Natural killer cell treated with Interleukin-12 subunit alpha and Interleukin-12 subunit beta and Interleukin-15 and Interleukin-18, amount 100 ng/mL, for 72 hours (primary cell): ENCODE measurements around the gene SCYL2. TPM values are rescaled to one million over a fixed set of nuclear protein-coding genes. Genes with fewer than 3 reads are reported as not detected.
"Not testable (repeated sequence)": the region's sequence is repeated elsewhere in the genome, so short reads cannot be mapped to it uniquely, and the experiment has no call there.

Source experiments
- ATAC-seq, 2 donors: fragments of 150-1000 bp; cut with Tn5 transposase in 1 of 2; sonication (Bioruptor Pico), chemical (Tn5 transposase) in 1 of 2; 2 replicates each; pipeline ENCODE4 v1.10.0; 2021
- DNase-seq: peaks from one replicate; pipeline ENCODE4 v3.0.0; 2022; ENCODE audit warnings: low spot score
- H3K27ac Mint-ChIP-seq, 2 donors: 1 replicate in 1 of 2; 2 replicates in 1 of 2; pipeline ENCODE4 v1.8.0; 2022; ENCODE audit warnings: mixed read lengths in 2 of 2, mild to moderate bottlenecking in 1 of 2, moderate library complexity in 1 of 2
- H3K27me3 Mint-ChIP-seq, 2 donors: 1 replicate in 1 of 2; 2 replicates in 1 of 2; pipeline ENCODE4 v1.8.0; 2022; ENCODE audit warnings: mixed read lengths in 2 of 2
- H3K36me3 Mint-ChIP-seq: one replicate; pipeline ENCODE4 v1.8.0; 2022; ENCODE audit warnings: mixed read lengths
- H3K4me1 Mint-ChIP-seq, 2 donors: 1 replicate in 1 of 2; 2 replicates in 1 of 2; pipeline ENCODE4 v1.8.0; 2022; ENCODE audit warnings: low read depth in 2 of 2, mixed read lengths in 2 of 2, mild to moderate bottlenecking in 1 of 2
- H3K4me3 Mint-ChIP-seq: one replicate; pipeline ENCODE4 v1.8.0; 2022; ENCODE audit warnings: mixed read lengths
- H3K9me3 Mint-ChIP-seq: 2 replicates; pipeline ENCODE4 v1.8.0; 2022; ENCODE audit warnings: mixed read lengths
- total RNA-seq, 2 donors: library from RNA; stranded (reverse); gene quantifications; one replicate each; pipeline ENCODE4 v1.2.3, GENCODE V29; 2022

SCYL2 gene
- total RNA-seq, 2 donors from 2014 or later, result 33.3 to 43.5 TPM

DNA sequence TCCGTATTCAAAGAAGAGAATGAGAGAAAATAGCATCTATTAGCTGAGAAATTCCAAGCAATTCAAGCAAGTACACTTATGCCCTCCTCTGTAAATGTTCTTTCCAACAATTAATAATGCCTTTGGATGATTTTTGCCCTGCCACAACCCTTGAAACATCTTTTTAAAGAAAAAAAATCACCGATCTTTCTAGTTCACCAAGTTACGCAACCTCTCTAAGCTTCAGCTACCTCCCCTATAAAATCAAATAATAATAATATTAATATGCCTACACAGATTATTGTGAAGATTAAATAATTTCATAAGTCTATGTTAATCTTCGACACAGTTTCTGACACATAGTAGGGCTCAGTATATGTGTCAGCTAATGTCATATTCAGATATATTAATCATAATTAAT, 19.2 kb upstream of the SCYL2 start:
- H3K36me3 Mint-ChIP-seq, result no peaks in the 10 kb centered on the region
- no peak for ATAC-seq
- no peaks in the 10 kb centered on the region for H3K9me3 Mint-ChIP-seq
- no peak overlapping the region for H3K27ac Mint-ChIP-seq
- no peak overlapping the region for H3K4me3 Mint-ChIP-seq
- no peaks in the 10 kb centered on the region for H3K4me1 Mint-ChIP-seq
- no peaks in the 10 kb centered on the region for H3K27me3 Mint-ChIP-seq
- DNase-seq, result no peak

DNA sequence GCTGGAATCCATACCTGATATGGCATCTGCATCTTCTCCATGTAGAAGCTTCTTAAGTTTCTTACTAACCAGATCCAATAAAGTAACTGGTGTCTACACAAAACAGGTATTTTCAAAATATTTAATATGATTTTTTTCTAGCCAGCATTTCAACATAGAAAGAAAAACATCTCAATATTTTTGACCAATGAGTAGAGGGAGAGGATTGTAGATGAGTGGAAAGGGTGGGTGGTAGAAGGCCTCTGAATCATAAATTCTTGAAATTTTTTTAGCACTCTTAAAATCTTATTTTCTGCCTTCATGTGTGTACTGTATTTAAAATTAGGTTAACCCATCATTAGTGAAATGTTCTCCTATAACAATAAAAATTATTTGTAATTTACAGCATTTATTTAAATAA, 18.1 kb upstream of the SCYL2 start:
- Mint-ChIP-seq H3K4me3 (no peak overlapping the region), H3K4me1 (no peaks in the 10 kb centered on the region), H3K27me3 (no peaks in the 10 kb centered on the region)

DNA sequence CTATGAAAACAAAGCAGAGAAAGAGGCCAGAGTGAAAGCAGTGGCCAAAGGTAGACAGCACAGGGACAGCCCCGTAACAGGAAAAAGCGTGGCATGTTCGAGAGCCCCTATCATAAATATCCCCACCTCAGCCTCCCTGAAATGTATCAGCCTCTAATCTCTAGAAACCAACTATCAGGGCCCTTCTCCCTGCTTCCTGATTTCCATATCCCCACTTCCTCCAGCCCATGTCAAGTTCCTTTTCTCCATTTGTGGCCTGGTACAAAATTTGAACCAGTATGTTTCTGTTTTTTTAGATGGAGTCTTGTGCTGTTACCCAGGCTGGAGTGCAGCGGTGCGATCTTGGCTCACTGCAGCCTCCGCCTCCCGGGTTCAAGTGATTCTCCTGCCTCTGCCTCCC, 17.0 kb upstream of the SCYL2 start:
- no peak for DNase-seq
- Mint-ChIP-seq H3K9me3 (no peaks in the 10 kb centered on the region), H3K4me3 (no peak overlapping the region), H3K27ac (no peak overlapping the region), H3K27me3 (no peaks in the 10 kb centered on the region), H3K36me3 (no peaks in the 10 kb centered on the region), H3K4me1 (no peaks in the 10 kb centered on the region)
- no peak for ATAC-seq

More for the DNA sequence above, 18.1 kb upstream of the SCYL2 start:
- DNase-seq (no peak), ATAC-seq (no peak)
- Mint-ChIP-seq H3K36me3 (no peaks in the 10 kb centered on the region), H3K27ac (no peak overlapping the region), H3K9me3 (no peaks in the 10 kb centered on the region)

DNA sequence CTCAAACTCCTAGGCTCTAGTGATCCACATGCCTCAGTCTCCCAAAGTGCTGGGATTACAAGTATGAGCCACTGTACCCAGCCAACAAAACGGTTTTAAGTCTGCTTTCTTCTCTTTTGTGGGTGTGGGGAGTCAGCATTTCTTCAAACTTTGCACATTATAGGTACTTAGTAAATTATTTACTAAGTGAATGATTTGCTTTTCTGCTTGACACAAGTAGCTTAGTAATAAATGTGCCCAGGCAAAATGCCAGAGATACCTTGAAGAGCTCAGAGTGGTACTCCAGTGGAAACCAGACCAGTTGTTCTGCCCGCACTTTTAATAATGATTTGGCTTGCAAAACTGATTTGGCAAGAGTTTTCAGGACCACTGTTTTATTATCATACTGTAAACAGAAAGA, 15.1 kb upstream of the SCYL2 start:
- H3K27ac Mint-ChIP-seq, result no peak overlapping the region
- no peaks in the 10 kb centered on the region for H3K27me3 Mint-ChIP-seq
- no peak for ATAC-seq
- DNase-seq, result no peak
- H3K36me3 Mint-ChIP-seq, result no peaks in the 10 kb centered on the region
- no peak overlapping the region for H3K4me3 Mint-ChIP-seq
- H3K4me1 Mint-ChIP-seq, result no peaks in the 10 kb centered on the region
- no peaks in the 10 kb centered on the region for H3K9me3 Mint-ChIP-seq

DNA sequence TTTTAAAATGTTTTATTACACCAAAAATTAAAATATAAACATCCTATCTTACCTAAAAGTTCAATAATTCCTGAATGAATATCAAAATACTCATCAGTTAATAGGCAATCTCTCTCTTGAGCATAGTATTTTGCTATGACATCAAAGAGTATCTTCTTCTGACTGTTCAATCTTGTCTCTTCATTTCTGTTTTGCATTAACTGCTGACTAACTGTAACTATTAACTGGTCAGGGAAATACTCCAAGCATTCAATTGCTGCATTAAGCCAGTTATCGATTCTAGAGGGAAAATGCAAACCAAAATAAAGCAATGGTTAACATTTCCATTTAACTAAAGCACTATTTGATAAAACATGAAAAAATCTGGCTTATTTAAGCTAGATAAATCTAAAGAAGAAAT, 13.5 kb upstream of the SCYL2 start:
- H3K4me1 Mint-ChIP-seq, result no peaks in the 10 kb centered on the region
- no peaks in the 10 kb centered on the region for H3K9me3 Mint-ChIP-seq
- no peak overlapping the region for H3K27ac Mint-ChIP-seq
- no peaks in the 10 kb centered on the region for H3K27me3 Mint-ChIP-seq
- no peak overlapping the region for H3K4me3 Mint-ChIP-seq
- ATAC-seq (no peak), DNase-seq (no peak)
- no peaks in the 10 kb centered on the region for H3K36me3 Mint-ChIP-seq

DNA sequence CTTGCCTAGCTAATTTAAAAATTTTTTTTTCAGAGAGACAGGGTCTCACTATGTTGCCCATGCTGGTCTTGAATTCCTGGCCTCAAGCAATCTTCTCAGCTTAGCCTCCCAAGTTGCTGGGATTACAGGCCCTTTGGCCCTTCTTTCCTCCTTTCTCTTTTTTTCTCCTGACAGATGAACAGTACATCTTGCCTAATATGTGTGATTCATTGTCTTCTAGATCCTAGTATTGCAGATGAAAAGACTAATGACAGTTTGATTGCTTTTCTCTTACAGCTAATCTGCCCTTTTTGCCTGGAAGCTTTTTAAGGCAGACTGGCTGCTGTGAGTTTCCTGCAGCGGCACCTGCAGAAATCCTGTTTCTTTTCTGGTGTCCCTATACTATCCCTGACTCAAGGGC, 12.1 kb upstream of the SCYL2 start:
- no peaks in the 10 kb centered on the region for H3K36me3 Mint-ChIP-seq

DNA sequence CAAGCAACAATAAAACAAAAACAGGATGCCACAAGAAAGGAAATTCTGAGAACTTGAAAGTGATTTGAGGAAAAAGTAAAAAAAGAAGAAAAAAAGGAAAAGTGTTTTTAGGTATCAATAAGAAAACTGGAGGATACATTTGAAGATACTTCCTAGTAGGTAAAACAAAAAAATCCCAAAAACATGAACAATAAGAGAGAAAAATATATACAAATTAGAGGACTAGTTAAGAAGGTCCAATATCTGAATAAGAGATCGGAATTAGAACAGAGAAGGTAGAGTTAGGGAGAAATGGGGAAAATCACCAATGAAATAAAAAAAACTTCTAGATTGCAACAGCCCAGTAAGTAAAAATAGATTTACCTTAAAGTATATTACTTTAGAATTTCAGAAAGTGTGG, 8.8 kb upstream of the SCYL2 start:
- Mint-ChIP-seq H3K4me3 (no peak overlapping the region), H3K9me3 (no peaks in the 10 kb centered on the region), H3K27ac (no peak overlapping the region), H3K36me3 (no peaks in the 10 kb centered on the region), H3K27me3 (peaks cover 0 to 5% of the 10 kb centered on the region in 2 donors), H3K4me1 (no peaks in the 10 kb centered on the region)
- DNase-seq (no peak), ATAC-seq (no peak)

More for the DNA sequence above, 12.1 kb upstream of the SCYL2 start:
- Mint-ChIP-seq H3K4me1 (no peaks in the 10 kb centered on the region), H3K27me3 (peaks cover 0 to 3% of the 10 kb centered on the region in 2 donors), H3K9me3 (no peaks in the 10 kb centered on the region), H3K4me3 (no peak overlapping the region), H3K27ac (no peak overlapping the region)
- ATAC-seq, result no peak
- no peak for DNase-seq

DNA sequence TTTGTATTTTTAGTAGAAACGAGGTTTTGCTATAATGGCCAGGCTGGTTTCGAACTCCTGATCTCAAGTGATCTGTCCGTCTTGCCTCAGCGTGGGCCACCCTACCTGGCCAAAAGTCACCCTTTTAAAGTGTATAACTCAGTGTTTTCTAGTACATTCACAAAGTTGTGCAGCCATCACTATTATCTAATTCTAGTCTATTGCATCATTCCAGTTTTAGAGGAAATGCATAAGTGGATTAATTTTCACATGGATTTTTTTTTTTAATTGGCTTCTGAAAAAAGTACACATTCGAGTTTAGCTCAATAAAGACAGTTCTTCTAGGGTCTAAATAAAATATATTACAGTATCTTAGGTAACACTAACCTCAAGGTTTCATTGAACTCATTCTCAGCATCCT, 3.8 kb upstream of the SCYL2 start:
- ATAC-seq (no peak), DNase-seq (no peak)
- H3K4me3 Mint-ChIP-seq, result no peak overlapping the region
- no peaks in the 10 kb centered on the region for H3K36me3 Mint-ChIP-seq
- H3K27me3 Mint-ChIP-seq, result peaks cover 0 to 5% of the 10 kb centered on the region in 2 donors
- peaks cover 6% of the 10 kb centered on the region in 2 donors for H3K4me1 Mint-ChIP-seq
- H3K27ac Mint-ChIP-seq, result no peak overlapping the region
- H3K9me3 Mint-ChIP-seq, result no peaks in the 10 kb centered on the region

DNA sequence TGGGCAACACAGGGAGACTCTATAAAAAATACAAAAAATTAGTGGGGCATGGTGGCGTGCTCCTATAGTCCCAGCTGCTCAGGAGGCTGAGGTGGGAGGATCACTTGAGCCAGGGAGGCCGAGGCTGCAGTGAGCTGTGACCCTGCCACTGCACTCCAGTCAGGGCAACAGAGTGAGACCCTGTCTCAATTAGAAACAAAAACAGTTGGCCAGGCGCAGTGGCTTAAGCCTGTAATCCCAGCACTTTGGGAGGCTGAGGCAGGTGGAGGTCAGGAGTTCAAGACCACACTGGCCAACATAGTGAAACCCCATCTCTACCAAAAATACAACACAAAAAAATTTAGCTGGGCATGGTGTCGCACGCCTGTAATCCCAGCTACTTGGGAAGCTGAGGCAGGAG, 1.9 kb upstream of the SCYL2 start:
- H3K9me3 Mint-ChIP-seq, DNase-seq, ATAC-seq, H3K4me3 Mint-ChIP-seq, H3K27me3 Mint-ChIP-seq, H3K36me3 Mint-ChIP-seq: not testable (repeated sequence)
- H3K27ac Mint-ChIP-seq, result peak overlapping the region in 1 of 2 donors; percentile 95
- peaks cover 18 to 20% of the 10 kb centered on the region in 2 donors for H3K4me1 Mint-ChIP-seq

DNA sequence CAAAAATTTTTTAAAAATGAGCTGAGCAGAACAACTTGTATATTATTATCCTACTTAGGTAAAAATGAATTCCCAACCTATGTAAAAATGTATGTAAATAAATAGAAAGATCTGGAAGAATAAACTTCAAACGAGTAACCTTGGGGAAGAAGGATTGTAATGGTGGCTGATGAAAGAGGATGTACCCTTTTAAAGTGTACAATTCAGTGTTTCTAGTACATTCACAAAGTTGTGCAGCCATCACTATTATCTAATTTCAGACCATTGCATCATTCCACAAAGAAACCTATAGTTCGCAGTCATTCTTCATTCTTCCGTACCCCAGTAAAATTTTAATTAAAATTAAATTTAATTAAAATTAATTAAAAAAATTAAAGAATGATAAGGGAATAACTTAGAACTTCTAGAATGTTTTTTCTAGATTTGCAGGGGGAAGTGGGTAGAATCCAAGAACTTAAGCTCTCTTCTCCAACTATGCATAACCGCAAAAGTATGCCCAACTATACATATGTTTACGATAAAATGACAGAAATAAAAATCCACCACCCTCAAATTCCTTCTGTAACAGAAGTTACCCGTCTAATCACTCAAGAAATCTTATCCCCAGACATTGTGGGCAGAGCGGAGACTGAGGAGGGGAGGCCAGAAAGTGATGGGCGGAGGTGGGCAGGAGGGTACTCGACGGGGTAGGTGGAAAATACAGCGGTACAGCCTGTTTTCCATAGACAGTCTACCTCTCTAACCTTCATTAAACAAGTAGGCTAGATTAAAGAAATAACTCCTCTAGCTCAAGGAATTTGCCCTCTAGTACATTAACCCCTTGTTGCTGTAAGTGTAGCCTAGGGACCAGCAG, 1.0 kb upstream of the SCYL2 start:
- H3K4me1 Mint-ChIP-seq, result peaks cover 20 to 21% of the 10 kb centered on the region in 2 donors
- no peaks in the 10 kb centered on the region for H3K9me3 Mint-ChIP-seq
- peak overlapping the region; percentile 98 for H3K4me3 Mint-ChIP-seq
- peaks cover 0 to 3% of the 10 kb centered on the region in 2 donors for H3K27me3 Mint-ChIP-seq
- peak overlapping the region; percentile 94 to 95 for H3K27ac Mint-ChIP-seq
- H3K36me3 Mint-ChIP-seq, result no peaks in the 10 kb centered on the region
- ATAC-seq, result no peak
- no peak for DNase-seq

DNA sequence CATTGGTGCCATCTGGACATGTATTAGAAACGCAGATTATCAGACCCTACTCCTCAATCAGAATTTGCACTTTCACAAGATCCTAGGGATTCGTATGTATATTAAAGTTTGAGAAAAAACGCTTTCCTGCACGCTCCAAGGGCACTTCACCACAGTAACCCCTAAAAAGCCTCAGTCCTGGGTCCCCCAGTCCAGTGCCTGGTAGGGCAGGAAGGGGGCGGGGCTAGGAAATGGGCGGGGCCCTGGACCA, 467 bp upstream of the SCYL2 start:
- Mint-ChIP-seq H3K4me1 (peaks cover 21% of the 10 kb centered on the region in 2 donors), H3K9me3 (no peaks in the 10 kb centered on the region), H3K27me3 (no peaks in the 10 kb centered on the region), H3K27ac (peak overlapping the region; percentile 94 to 95), H3K4me3 (peak overlapping the region; percentile 98), H3K36me3 (no peaks in the 10 kb centered on the region)
- DNase-seq, result peak; percentile 93
- ATAC-seq, result peak; percentile 91

DNA sequence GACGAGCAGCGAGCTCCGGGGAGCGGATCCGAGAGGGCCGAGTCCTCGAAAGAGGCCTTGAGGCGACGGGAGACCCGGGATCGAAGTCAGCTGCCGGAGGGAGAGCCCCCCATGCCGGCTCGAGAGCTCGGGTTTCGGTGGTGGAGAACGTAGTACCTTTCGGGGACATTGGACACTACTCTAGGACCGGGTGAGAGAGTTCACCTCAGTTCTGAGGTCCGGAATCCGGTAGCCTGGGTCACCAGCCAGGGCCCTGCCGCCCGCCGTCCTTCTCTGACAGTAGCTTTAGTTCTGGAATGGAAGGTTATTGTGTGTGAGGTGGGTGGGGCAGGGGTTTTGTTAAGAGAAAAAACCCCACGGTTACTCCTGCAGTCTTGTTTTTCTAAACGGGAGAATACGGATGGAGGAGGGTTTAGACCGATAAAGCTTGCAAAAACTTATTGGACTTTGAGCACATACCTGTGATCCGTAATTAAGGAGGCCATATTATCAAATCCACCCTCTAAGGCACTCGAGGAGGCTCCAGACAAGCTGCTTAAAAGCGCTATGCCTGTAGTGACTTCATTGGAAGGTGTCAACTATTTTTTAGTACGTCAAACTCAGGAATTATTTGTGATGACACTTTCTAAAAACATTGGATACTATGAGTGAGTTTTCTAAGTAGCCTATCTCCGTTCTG, 765 bp downstream of the SCYL2 start:
- peak overlapping the region; percentile 98 for H3K4me3 Mint-ChIP-seq
- peak overlapping the region; percentile 94 to 95 for H3K27ac Mint-ChIP-seq
- H3K27me3 Mint-ChIP-seq, result no peaks in the 10 kb centered on the region
- H3K36me3 Mint-ChIP-seq, result no peaks in the 10 kb centered on the region
- no peaks in the 10 kb centered on the region for H3K9me3 Mint-ChIP-seq
- DNase-seq (no peak), ATAC-seq (peak; percentile 0 to 3)
- peaks cover 21 to 29% of the 10 kb centered on the region in 2 donors for H3K4me1 Mint-ChIP-seq

DNA sequence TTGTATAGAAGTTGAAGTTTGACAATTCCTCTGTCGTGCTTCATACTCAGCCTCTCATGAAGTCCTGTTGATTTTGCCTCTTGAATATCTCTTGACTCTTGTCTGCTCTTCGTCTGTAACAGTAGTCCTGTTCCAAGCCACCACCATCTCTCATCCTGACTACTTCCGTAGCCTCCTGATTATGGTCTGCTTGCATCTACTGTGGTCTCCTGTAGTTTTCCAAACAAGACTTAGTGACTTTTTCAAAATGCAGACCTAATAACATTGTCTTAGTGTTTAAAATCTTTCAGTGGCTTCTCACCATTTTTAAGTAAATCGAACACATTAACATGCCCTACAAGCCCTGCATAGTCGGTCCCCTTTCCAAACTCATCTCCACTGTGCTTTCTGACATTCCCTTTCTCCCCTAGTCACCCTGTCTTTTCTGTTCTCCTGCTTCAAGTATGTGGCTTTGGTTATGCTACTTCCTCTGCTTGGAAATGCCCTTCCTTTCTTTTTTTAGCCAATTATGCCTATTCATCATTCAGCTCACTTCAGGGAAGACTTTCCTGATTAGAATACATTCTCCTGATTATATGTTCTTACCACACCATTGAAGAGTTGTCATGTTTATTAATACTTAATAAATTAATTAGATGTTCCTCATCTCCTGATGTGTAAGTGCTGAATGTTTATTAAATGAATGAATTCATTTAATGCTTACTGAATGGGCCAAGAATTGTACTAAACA, 2.0 kb downstream of the SCYL2 start:
- Mint-ChIP-seq H3K9me3 (no peaks in the 10 kb centered on the region), H3K4me3 (peak overlapping the region; percentile 98), H3K4me1 (peaks cover 30 to 40% of the 10 kb centered on the region in 2 donors), H3K27me3 (no peaks in the 10 kb centered on the region), H3K36me3 (no peaks in the 10 kb centered on the region), H3K27ac (peak overlapping the region; percentile 6 to 94)
- ATAC-seq, result no peak
- no peak for DNase-seq

DNA sequence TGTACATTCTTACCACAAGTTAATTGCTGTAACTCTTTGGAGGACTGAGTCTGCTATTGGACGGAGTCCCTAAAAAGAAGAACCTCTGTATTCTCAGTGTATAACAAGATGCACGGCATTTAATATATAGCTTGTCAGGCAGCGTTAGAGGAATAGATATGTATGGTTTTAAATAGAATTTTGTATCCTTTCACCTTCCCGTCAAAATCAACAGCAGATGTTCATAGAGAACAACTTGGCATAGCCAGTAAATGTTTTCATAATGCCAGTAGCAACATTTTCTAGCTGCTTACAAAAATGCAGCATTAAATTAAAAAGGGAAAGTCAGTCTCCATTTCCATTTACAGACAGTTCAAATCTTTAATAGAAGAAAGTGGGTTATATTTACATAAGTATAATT, 6.8 kb downstream of the SCYL2 start:
- DNase-seq, result no peak
- ATAC-seq, result no peak
- Mint-ChIP-seq H3K9me3 (no peaks in the 10 kb centered on the region), H3K36me3 (no peaks in the 10 kb centered on the region), H3K4me3 (no peak overlapping the region), H3K4me1 (peaks cover 28 to 45% of the 10 kb centered on the region in 2 donors), H3K27ac (no peak overlapping the region), H3K27me3 (no peaks in the 10 kb centered on the region)
